GM19468 (cell line): ENCODE data around the gene RIMBP3B.
A peak's percentile ranks its signal among the peaks of the same experiment; 100 is the strongest.
"Not testable (repeated sequence)": the region's sequence is repeated elsewhere in the genome, so short reads cannot be mapped to it uniquely, and the experiment has no call there.

Source experiments
- ATAC-seq: cut with Tn5 transposase; IDR thresholded peaks from one replicate; pipeline ENCODE4 v1.9.1; 2021; ENCODE audit warnings: mild to moderate bottlenecking, moderate library complexity, moderate number of reproducible peaks; ENCODE audit not compliant: unreplicated experiment; ENCODE audit errors: extremely low read depth

The RIMBP3B gene

DNA sequence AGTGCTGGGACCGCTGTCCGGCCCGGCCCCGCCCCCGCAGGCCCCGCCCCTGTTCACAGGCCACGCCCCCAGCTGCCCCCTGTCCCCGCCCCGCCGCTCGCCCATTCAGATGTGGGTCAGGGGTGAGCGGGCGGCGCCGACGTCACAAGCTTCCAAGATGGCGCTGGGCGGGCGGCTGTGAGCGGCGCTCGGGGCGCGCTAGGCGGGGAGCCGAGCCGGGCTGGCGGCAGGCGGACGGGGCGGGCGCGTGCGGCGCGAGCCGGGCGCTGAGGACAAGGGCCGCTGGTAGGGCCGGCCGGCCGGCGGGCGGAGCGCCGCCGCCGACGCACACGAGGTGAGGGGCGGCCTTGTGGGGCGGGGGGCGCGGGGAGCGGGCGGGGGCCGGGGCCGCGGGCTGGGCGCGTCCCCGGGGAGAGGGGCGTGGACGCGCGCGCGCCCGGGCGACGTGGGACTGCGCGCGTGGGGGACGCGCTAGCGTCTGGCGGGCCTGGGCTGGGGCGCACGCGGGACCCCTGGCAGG, 33.7 kb downstream of the RIMBP3B start, which contains the start of gene HIC2:
HIC2 (plus strand) TSS at position 145 of the 520 bp plus-strand sequence. CDS start 25,461 bp downstream, outside the sequence.
- peak; percentile 36 for ATAC-seq

DNA sequence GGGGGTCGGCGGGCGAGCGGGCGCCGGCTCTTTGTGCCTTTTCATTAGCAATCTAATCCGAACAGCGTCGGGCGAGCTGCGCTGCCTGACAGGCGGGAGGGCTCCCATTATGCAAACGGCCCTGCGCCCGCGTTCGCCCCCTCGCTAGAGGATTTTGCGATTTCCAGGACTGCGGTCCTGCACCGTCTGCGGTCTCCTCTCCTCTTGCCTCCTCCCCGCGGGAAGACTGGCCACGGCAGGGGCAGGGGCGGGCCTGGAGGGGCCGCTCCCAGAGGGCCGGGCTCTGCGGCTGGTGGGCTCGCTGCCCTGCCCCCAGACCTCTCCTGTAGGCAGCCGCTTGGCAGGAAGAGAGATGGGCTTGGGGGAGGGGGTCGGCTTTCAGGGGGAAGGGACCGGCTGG, 34.3 kb downstream of the RIMBP3B start:
- not testable (repeated sequence) for ATAC-seq

DNA sequence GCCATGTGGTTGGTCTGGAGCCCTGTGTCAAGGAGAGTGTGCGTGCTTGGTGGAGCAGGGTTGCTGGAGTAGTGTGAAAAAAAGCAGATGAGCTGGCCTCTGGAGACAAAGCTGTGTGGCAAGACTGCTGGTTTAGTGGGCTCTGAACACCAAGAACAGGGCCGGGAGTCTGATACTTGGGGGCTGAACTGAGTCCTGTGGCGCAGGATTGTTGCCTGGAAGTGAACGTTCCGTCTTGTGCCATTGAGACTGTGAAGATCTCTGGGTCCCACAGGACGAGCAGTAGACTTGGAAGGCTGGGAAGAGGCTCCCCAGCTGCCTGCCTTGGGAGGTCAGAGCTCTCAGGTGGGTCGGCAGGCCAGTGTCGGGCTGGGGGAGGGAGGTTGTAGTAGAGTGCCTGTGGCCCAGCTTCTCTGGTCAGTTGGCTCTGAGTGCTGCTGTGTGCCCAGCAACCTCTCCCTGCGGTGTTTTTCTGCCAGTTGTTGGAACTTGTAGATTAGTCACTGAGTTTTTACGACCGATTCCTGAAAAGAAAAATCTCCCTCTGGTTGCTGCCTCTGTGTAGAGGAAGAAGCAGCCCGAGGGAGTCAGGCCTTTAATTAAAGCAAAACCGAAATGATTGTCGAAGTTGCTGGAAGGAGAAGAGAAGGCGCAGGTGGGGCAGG, 35.6 kb downstream of the RIMBP3B start:
- not testable (repeated sequence) for ATAC-seq

DNA sequence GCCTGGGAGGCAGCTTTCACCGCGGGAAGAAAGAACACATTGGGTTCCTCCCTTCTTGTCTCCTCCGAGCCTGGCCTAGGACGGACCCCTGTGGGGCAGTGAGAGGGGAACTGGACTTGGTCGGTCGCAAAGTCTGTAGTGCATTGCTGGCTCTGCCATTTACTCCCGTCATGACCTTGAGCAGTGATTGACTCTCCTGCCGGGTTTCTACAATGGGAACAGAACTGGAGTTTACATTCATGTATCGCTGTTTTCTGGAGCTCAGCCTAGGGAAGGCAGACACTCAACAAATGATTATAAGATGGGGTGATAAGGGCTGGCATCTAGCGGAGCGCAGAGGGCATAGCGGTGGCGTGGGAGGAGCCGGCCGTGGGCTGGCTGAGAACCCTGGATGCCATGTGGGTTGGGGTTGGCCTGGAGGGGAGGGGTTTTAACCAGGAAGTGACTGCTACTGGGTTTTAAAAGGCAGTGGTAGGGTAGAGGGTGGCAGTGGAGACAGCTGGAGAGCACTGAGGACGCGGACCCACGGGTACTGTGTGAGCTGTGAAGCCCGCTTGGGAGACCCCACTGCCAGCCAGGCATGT, 36.7 kb downstream of the RIMBP3B start:
- not testable (repeated sequence) for ATAC-seq

DNA sequence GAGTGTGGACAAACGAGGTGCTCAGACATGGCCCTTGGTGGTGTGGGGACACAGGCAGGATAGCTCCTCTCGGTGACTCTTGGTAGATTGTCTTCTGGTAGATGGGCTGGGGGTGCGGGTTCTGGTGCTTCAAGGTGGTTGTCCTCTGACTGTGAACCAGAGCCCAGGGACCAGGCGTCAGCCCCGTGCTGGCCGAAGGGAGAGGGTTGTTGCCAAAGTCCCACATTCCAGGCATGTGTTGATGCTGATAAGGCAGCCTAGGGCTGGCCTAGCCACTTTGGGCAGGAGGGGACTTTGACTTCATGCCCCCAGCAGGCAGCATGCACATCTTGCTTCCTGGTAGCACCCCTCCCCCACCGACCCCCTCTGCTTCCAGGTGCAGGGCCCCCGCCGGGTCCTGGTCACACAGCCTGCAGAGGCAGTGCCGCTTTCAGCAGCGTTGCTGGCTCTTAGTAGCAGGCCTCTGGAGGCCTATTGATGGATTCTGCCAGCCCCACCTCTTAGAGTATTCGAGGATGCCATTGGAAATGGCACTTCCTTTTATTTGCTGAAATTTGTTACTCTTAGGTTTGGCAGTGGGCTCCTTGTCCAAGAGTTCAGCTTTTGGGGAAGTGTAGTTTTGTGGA, 40.6 kb downstream of the RIMBP3B start:
- ATAC-seq, result not testable (repeated sequence)

DNA sequence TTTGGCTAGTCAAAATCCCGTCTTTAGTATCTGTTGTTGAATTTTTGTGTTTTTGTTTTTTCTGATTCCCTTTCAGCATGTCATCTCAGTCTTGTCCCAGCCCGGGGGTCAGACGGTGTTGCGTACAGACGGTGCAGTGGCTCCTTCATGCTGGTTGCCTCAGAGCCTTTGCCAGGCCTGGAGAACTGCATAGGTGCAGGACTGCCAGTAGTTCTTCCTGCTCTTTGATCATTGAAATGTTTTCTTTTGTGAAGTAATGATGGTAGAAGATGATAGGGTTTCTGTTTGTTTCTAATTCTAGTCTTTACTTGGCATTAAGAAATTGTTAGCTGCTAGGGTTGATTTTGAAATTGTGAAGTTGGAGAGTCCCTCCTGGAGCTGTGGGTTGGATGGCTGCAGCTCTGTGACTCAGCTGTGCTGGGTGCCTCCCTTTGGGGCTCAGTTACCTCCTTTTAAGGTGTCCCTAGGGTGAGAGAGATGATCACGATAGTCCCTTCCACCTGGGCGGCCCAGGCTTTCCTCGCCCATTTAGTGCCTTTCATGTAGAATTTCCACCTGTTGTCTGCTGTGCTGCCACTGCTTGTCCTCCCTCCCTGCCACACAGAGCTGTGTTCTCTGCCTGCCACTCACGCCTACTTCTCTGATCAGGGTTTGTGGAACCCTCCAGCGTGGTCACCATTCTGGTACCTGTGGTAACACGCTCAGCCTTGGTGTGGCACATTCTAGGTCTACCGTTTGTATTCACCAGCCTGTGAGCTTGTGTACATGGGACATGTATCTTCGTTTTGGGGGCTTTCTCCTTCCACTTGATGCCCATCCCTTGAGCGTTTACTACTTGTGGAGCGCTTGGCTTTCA, 51.1 kb downstream of the RIMBP3B start:
- not testable (repeated sequence) for ATAC-seq

DNA sequence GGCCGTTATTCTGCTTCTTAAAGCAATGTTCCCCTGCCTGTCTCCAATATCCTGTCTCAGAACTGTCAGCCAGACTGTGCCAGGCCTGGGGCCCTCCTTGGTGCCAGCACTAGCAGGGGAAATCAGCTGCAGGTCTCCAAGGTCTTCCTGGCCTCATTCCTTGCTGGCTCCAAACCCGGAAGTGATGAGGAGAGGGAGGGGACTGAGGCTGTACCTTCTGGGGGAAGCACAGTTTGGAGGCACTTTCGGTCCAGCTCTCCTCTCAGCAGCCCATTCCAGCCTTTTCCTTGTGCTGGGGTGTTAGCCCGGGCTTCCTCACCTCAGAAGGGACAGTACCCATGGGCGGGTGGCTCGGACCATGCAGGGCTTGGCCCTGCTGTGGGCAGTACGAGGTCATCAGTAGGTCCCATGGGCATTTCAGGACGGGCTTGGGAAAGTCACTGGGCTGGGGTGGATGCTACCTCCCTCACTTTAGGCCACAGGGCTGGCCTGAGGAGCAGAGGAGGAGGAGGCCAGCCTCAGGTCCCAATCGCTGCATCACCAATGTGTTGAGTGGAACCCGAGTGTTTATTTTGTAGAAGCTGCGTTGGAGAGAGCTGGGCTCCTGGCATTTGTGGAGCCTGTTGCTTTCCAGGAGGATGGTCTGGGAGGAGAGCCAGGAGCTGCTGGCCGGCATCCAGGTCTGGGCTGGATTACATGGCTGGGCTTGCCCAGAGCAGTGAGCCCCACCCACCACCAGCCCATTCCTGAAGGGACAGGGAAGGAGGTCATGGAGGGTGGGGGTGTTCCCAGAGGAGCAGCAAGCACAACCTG, 52.7 kb downstream of the RIMBP3B start:
- ATAC-seq, result not testable (repeated sequence)

DNA sequence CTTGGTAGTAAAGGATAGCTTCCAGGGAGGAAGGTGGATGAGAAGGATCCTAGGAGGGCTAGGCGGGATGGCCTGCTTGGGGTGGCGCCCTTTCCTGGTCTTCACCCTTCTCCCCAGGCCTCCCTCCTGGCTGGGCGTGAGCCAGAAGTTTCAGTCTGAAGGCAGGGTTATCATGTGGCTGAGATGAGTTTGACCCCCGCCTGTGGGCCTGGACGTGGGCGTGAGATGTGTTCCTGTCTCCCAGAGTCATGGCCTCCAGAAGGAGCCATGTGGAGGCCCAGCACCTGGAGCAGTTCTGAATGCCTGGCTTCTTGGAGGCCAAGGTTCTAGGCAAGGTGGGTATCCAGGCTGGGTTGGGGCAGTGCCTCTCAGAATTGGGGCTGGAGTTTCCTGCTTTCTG, 54.5 kb downstream of the RIMBP3B start:
- ATAC-seq, result not testable (repeated sequence)
